HCT116 (cell line): ENCODE data around the gene OTULIN. TPM values are rescaled to one million over a fixed set of nuclear protein-coding genes. Genes with fewer than 3 reads are reported as not detected.

Experiments used
- ATAC-seq: fragments of 200-7000 bp; cut with Tn5 transposase; 2 replicates; pipeline ENCODE4 v1.9.1; 2020; ENCODE audit warnings: mild to moderate bottlenecking, moderate library complexity
- BruUV-seq: library from RNA; stranded (reverse); fragments of 400-500 nt; replicated peaks from 2 replicates; lab custom pipeline; 2021; lab: Mats Ljungman, UMichigan
- CTCF ChIA-PET: fragments of 300-600 bp; sonication (Branson Sonifier 250); formaldehyde crosslinking; loops from one replicate; lab custom pipeline; 2021; ENCODE audit warnings: antibody characterized with exemption; lab: Charles Lee
- POLR2A ChIA-PET: fragments of 300-600, 350-600 bp; sonication (Branson Sonifier 250); formaldehyde crosslinking; loops from one replicate; lab custom pipeline; 2021; ENCODE audit warnings: antibody characterized with exemption; lab: Charles Lee
- RAD21 ChIA-PET, 2 experiments: fragments of 300-600 bp; sonication (Branson Sonifier 250); formaldehyde crosslinking; loops; one replicate each; lab custom pipeline; 2023; ENCODE audit warnings: low total read pairs in 2 of 2; ENCODE audit not compliant: uncharacterized antibody in 2 of 2, unreplicated experiment in 2 of 2, low non-redundant PET in 1 of 2; lab: Charles Lee
- DNase-seq: peaks from one replicate; pipeline ENCODE4 v3.0.0-alpha.2; 2010; ENCODE audit warnings: low read depth, low spot score
- H2AFZ ChIP-seq: fragments of 200-600 bp; shearing (Covaris generic), sonication (generic); 2 replicates; pipeline ENCODE4 v1.6.1; 2017; ENCODE audit warnings: low read depth, mixed run types, mixed read lengths, antibody characterized with exemption, low read length; ENCODE audit not compliant: poor library complexity, severe bottlenecking
- H3K27ac ChIP-seq: 2 replicates; pipeline ENCODE4 v1.5.1; 2012; ENCODE audit warnings: low read depth, low read length
- H3K27me3 ChIP-seq: fragments of 200-600 bp; sonication (generic); 2 replicates; pipeline ENCODE4 v1.6.1; 2016; ENCODE audit warnings: mixed run types, low read length, mixed read lengths; ENCODE audit not compliant: insufficient read depth
- H3K36me3 ChIP-seq, 2 experiments: fragments of 200-500 bp in 1 of 2; fragments of 200-600 bp in 1 of 2; sonication (Bioruptor generic) in 1 of 2; sonication (generic) in 1 of 2; 2 replicates each; pipeline versions ENCODE4 v1.5.1 to v1.6.1; 2014 to 2016; ENCODE audit warnings: low read length in 2 of 2, inconsistent platforms in 1 of 2, mixed read lengths in 1 of 2, mixed run types in 1 of 2; ENCODE audit not compliant: insufficient read depth in 2 of 2, control insufficient read depth in 1 of 2
- H3K4me1 ChIP-seq, 2 experiments: fragments of 200-600 bp in 1 of 2; sonication (generic) in 1 of 2; 2 replicates each; pipeline versions ENCODE4 v1.5.1 to v1.6.1; 2012 to 2017; ENCODE audit warnings: low read length in 2 of 2, inconsistent platforms in 1 of 2, mild to moderate bottlenecking in 1 of 2, mixed read lengths in 1 of 2, mixed run types in 1 of 2, moderate library complexity in 1 of 2; ENCODE audit not compliant: insufficient read depth in 2 of 2, control insufficient read depth in 1 of 2
- H3K4me2 ChIP-seq: fragments of 200-600 bp; sonication (generic); 2 replicates; pipeline ENCODE4 v1.6.1; 2017; ENCODE audit warnings: mixed run types, low read length, mixed read lengths
- H3K4me3 ChIP-seq, 2 experiments: fragments of 200-600 bp in 1 of 2; sonication (generic) in 1 of 2; replicated peaks in 1 of 2; 2 replicates each; pipeline ENCODE4 v1.5.1; 2011 to 2016; ENCODE audit warnings: low read length in 2 of 2, control low read depth in 1 of 2, low read depth in 1 of 2, mild to moderate bottlenecking in 1 of 2, mixed read lengths in 1 of 2, mixed run types in 1 of 2
- H3K79me2 ChIP-seq: fragments of 200-600 bp; sonication (generic); 2 replicates; pipeline ENCODE4 v1.6.1; 2017; ENCODE audit warnings: mild to moderate bottlenecking, mixed run types, low read length, moderate library complexity, mixed read lengths; ENCODE audit not compliant: insufficient read depth
- H3K9ac ChIP-seq: fragments of 200-600 bp; sonication (generic); 2 replicates; pipeline ENCODE4 v1.6.1; 2016; ENCODE audit warnings: low read length, mixed read lengths
- H3K9me2 ChIP-seq: fragments of 200-600 bp; sonication (generic), shearing (Covaris generic); 2 replicates; pipeline ENCODE4 v1.6.1; 2017; ENCODE audit warnings: mixed run types, mild to moderate bottlenecking, moderate library complexity; ENCODE audit not compliant: insufficient read depth
- H3K9me3 ChIP-seq, 2 experiments: fragments of 200-500 bp in 1 of 2; fragments of 200-600 bp in 1 of 2; sonication (Bioruptor generic) in 1 of 2; sonication (generic) in 1 of 2; 2 replicates each; pipeline ENCODE4 v1.6.1; 2014 to 2017; ENCODE audit warnings: low read length in 2 of 2, mixed read lengths in 2 of 2, inconsistent platforms in 1 of 2, low read depth in 1 of 2, mild to moderate bottlenecking in 1 of 2, mixed run types in 1 of 2, moderate library complexity in 1 of 2; ENCODE audit not compliant: control insufficient read depth in 1 of 2, insufficient read depth in 1 of 2
- H4K20me1 ChIP-seq: fragments of 200-600 bp; sonication (generic), shearing (Covaris generic); 2 replicates; pipeline ENCODE4 v1.6.1; 2017; ENCODE audit warnings: mixed run types, mild to moderate bottlenecking, moderate library complexity; ENCODE audit not compliant: insufficient read depth
- CBX3 ChIP-seq: IDR thresholded peaks from 2 replicates; pipeline ENCODE4 v1.6.1; 2012; ENCODE audit warnings: low read depth
- JUND ChIP-seq: IDR thresholded peaks from 2 replicates; pipeline ENCODE4 v1.6.1; 2012
- POLR2A ChIP-seq: IDR thresholded peaks from 2 replicates; pipeline ENCODE4 v1.7.0; 2011; ENCODE audit warnings: borderline replicate concordance; ENCODE audit not compliant: insufficient read depth, insufficient read length; ENCODE audit errors: extremely low read depth
- POLR2AphosphoS5 ChIP-seq: IDR thresholded peaks from 2 replicates; pipeline ENCODE4 v1.6.1; 2011; ENCODE audit warnings: mild to moderate bottlenecking, low read depth, low read length, moderate library complexity
- SRF ChIP-seq: IDR thresholded peaks from 2 replicates; pipeline ENCODE4 v1.6.1; 2012; ENCODE audit warnings: low read depth
- ZNF274 ChIP-seq: fragments of 200-500 bp; sonication (Bioruptor generic); IDR thresholded peaks from 2 replicates; pipeline ENCODE4 v1.6.1; 2014; ENCODE audit warnings: mild to moderate bottlenecking, low read depth, low read length, inconsistent platforms
- intact Hi-C: fragments of 100-400 bp; cut with micrococcal nuclease; formaldehyde crosslinking; loops from 2 replicates; pipeline ENCODE4 v1.10.0; 2022
- total RNA-seq: library from RNA; stranded (reverse); gene quantifications from one replicate; pipeline ENCODE4 v1.2.1, GENCODE V29; 2021; ENCODE audit not compliant: unreplicated experiment

The OTULIN gene
- total RNA-seq, 1 experiment from 2014 or later, result 25.7 TPM

GRCh38 chr5:14698495-14698894, 34.0 kb downstream of the OTULIN start:
- TF ChIP-seq SRF, result no peak
- no peak for TF ChIP-seq POLR2A
- no peak for TF ChIP-seq ZNF274
- TF ChIP-seq, all 23 proteins: peak for 0
- intact Hi-C loops, result no loop called here
- H3K4me3 ChIP-seq, result no peak overlapping the region
- no peak overlapping the region for H3K9ac ChIP-seq
- H3K27me3 ChIP-seq, result no peaks in the 10 kb centered on the region
- H3K9me2 ChIP-seq, result no peaks in the 10 kb centered on the region
- no peaks in the 10 kb centered on the region for H3K9me3 ChIP-seq
- RAD21 ChIA-PET, result no interaction called here
- no peaks in the 10 kb centered on the region for H4K20me1 ChIP-seq
- H3K36me3 ChIP-seq, result peaks cover 5 to 11% of the 10 kb centered on the region in 2 experiments; a peak in 2 of 4 replicates
- no peaks in the 10 kb centered on the region for H3K4me1 ChIP-seq
- CTCF ChIA-PET, result no interaction called here
- POLR2A ChIA-PET, result no interaction called here
- no TSS peak for BruUV-seq
- no peak overlapping the region for H3K4me2 ChIP-seq
- no peak for DNase-seq
- H2AFZ ChIP-seq, result no peak overlapping the region
- ATAC-seq, result no peak
- H3K27ac ChIP-seq, result no peak overlapping the region
- H3K79me2 ChIP-seq, result no peaks in the 10 kb centered on the region

GRCh38 chr5:14699159-14699558, 34.6 kb downstream of the OTULIN start:
- Histone ChIP-seq H3K9me2 (no peaks in the 10 kb centered on the region), H3K9me3 (no peaks in the 10 kb centered on the region), H3K4me1 (no peaks in the 10 kb centered on the region), H3K4me3 (no peak overlapping the region), H3K36me3 (peaks cover 4 to 11% of the 10 kb centered on the region in 2 experiments; a peak in 2 of 4 replicates), H3K27me3 (no peaks in the 10 kb centered on the region), H4K20me1 (no peaks in the 10 kb centered on the region), H3K27ac (no peak overlapping the region), H3K9ac (no peak overlapping the region), H2AFZ (no peak overlapping the region), H3K79me2 (no peaks in the 10 kb centered on the region), H3K4me2 (no peak overlapping the region)
- ATAC-seq (no peak), DNase-seq (no peak)
- POLR2A ChIA-PET, result no interaction called here
- CTCF ChIA-PET, result no interaction called here
- no TSS peak for BruUV-seq
- intact Hi-C loops, result no loop called here
- RAD21 ChIA-PET, result no interaction called here
- TF ChIP-seq POLR2AphosphoS5 (no peak), CBX3 (no peak), JUND (no peak)
